ENCODE measurements around the gene EGFLAM.
"Not testable (repeated sequence)": the region's sequence is repeated elsewhere in the genome, so short reads cannot be mapped to it uniquely, and the experiment has no call there.

EGFLAM gene

DNA sequence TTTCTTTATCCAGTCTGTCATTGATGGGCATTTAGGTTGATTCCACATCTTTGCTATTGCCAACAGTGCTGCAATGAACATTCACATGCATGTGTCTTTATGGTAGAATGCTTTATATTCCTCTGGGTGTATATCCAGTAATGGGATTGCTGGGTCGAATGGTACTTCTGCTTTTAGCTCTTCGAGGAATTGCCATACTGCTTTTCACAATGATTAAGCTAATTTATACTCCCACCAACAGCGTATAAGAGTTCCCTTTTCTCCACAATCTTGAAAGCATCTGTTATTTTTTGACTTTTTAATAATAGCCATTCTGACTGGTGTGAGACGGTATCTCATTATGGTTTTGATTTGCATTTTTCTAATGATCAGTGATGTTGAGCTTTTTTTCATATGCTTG, 74.8 kb downstream of the EGFLAM start:
- DNase-seq: not testable (repeated sequence)

- no peak for DNase-seq
These were observed 80.1 kb downstream of the EGFLAM start for GRCh38 chr5:38338455-38338854.

- DNase-seq: no peak
These were observed 81.1 kb downstream of the EGFLAM start for GRCh38 chr5:38339446-38339845.

DNA sequence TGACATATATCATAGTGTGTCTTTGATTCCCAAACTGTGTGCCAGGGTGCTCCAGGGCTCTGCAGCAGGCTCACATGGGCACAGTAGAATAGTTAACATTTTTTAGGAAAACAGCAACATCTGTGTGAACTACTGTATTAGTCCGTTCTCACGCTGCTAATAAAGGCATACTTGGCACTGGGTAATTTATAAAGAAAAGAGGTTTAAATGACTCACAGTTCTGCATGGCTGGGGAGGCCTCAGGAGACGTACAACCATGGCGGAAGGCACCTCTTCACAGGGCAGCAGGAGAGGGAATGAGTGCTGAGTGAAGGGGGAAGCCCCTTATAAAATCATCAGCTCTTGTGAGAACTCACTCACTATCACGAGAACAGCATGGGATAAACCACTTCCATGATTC, 82.7 kb downstream of the EGFLAM start:
- no peak for DNase-seq

DNA sequence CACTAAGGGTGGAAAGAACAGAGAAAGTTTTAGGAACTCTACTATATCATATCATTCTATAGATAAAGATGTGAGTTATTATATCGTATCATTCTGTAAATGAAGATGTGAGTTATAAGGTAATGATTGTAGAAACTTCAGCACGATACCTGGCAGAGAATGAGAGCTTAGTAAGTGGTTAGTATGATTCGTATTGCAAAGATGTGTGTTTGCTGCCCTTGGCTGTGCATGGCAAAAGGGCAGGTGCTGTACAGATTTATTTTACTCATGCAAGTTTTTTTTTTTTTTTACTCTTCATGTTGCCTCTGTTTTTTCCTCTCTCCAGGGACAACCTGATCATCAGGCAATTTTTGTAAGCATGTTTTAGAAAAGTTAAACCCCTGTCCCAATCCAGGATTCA, 83.3 kb downstream of the EGFLAM start:
- peak; percentile 56 for DNase-seq

DNA sequence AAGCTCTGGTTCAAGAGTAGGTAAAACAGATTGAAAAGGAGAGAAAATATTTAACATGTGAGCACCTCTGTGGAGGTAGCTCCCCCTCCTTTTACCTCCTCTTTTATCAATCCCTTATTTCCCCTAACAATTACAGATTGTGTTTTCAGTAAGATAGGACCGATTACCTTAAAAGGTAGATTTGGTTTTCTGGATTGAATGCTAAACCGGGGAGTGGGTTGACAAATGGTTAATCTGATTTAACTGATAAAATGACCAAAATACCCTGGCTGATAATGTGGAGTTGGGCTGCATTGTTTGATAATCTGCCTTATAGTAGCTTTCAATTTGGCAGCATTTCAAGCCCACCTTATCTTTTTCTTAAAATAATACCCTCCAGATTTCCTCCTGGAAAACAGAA, 83.9 kb downstream of the EGFLAM start:
- DNase-seq: no peak

DNA sequence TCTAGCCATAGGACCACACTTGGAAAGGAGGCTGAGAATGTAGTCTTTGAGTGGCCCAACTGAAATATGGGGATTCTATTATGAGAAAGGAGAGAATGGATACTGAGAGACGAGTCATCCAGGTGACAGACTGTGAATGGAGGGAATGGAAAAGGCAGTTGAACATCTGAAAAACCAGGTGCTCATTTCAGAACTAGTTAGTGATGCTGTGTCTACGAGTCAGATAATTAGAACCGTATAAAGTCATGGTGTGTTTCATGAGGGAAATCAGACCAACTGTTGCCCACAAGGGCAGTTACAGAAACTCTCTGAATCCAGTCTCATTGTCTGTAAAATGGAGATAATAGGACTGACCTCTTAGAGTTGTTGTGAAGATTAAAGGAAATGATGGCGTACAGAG, 86.5 kb downstream of the EGFLAM start:
- no peak for DNase-seq

DNA sequence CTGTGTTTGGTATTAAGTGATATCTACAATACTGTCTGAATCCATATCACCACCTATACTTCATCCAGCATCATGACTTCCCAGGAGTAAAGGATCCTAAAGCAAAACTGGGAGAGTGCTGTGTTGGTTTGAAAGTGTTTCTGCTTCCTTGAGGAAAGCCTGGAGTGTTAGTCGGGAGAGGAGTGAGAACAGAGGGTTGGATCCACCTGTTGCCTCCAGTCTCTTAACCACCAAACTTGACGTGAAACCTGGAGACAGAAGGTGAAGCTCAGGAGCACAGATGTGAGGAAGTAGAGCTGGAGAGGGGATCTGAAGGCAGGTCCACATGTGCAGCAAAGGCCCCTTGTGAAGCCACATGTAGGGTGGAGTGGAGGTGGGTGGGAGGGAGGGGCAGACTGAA, 88.2 kb downstream of the EGFLAM start:
- no peak for DNase-seq

- peak; percentile 49 for DNase-seq
These were observed 88.8 kb downstream of the EGFLAM start for GRCh38 chr5:38347040-38347763.

GRCh38 chr5:38347896-38348295, 89.5 kb downstream of the EGFLAM start:
- DNase-seq: no peak

GRCh38 chr5:38360323-38361061, 102.1 kb downstream of the EGFLAM start:
- DNase-seq: no peak

- DNase-seq: no peak
These were observed 104.4 kb downstream of the EGFLAM start for GRCh38 chr5:38362713-38363112.

GRCh38 chr5:38364825-38365224, 106.5 kb downstream of the EGFLAM start:
- DNase-seq: no peak

GRCh38 chr5:38367410-38367809, 109.1 kb downstream of the EGFLAM start:
- DNase-seq: no peak

DNA sequence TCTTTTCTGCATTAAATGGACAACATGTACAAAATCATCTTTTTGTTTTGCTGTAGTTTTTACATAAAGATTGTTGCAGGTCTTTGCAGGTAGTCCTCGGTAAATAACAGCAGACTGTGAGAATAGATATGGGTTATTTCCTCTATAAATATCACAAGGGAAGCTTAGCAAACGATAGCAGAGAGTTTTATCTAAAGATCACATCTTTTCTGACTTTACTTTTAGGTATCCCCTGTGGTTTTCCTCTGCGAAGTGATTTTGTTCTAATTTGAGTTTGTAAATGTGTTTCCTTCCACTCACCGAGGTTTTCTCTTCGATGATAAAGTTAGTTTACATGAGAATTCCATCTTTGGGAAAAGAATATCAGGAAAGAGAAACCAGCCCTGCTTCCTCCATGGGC, 109.6 kb downstream of the EGFLAM start:
- DNase-seq: no peak

- no peak for DNase-seq
These were observed 111.3 kb downstream of the EGFLAM start for GRCh38 chr5:38369692-38370091.

- DNase-seq: no peak
These were observed 112.2 kb downstream of the EGFLAM start for GRCh38 chr5:38370358-38371100.

DNA sequence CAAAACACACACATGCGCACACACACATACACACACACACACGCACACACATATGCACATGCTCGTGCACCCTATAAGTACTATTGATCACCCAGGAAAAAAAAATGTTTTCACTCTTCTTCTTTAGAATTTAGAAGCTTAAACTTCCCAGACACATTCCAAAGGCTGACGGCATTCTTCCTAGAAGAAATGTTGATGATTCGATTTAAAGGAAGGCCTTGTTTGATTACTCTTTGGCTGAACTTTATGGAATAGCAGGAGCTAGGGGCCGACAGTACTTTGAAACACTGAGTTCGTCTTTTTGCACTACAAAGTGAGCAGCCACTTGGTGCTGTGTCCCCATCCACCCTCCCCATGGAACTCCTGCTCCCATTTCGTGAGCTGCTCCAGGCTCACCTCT, 113.2 kb downstream of the EGFLAM start:
- DNase-seq: no peak

DNA sequence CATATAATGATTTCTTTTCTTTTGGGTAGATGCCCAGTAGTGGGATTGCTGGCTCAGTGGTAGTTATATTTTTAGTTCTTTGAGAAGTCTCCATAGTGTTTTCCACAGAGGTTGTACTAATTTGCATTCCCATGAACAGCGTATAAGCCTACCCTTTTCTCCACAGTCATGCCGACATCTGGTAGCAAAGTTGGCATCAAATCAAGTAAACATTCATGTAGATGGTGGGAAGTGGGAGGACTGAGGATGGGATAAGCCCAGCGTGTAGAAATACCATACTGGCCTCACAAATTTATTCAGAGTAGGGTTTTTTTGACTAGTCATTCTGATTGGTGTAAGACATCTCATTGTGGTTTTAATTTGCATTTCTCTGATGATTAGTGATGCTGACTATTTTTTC, 115.4 kb downstream of the EGFLAM start:
- DNase-seq: no peak

- no peak for DNase-seq
These were observed 117.1 kb downstream of the EGFLAM start for GRCh38 chr5:38375423-38375822.

DNA sequence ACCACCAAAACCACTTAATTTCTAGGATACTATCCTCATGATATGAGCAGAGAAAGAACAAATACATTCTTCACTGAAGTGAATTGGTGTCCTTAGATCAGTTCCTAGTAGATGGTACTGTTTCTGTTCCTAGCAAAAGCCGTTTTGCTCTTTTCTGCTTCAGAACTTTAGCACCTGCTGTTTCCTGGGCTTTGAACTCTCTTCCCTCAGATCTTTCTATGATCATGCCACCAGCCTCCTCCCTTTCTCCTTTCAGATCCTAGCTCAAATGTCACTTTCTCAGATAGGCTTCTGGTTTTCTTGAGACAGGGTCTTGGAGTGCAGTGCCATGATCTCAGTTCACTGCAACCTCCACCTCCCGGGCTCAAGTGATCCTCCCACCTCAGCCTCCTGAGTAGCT, 118.0 kb downstream of the EGFLAM start:
- no peak for DNase-seq

DNA sequence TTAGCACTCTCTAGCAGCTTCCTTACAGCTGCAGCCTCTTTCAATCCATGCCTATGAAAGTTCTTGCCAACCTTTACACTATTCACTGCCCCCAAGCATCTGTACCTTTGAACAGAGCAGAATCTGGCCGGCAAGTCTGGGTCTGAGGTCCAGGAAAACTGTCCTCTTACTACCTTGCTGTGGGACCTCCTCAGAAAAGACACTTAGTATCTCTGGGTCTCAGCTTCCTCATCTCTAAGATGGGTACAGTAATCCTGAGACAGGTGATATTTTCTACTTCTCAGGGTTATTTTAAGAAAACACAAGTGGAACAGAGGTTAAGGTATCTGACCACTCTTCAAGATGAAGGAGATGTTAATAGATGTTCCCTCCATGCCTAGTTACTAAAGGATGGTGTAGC, 120.2 kb downstream of the EGFLAM start:
- DNase-seq: no peak

DNA sequence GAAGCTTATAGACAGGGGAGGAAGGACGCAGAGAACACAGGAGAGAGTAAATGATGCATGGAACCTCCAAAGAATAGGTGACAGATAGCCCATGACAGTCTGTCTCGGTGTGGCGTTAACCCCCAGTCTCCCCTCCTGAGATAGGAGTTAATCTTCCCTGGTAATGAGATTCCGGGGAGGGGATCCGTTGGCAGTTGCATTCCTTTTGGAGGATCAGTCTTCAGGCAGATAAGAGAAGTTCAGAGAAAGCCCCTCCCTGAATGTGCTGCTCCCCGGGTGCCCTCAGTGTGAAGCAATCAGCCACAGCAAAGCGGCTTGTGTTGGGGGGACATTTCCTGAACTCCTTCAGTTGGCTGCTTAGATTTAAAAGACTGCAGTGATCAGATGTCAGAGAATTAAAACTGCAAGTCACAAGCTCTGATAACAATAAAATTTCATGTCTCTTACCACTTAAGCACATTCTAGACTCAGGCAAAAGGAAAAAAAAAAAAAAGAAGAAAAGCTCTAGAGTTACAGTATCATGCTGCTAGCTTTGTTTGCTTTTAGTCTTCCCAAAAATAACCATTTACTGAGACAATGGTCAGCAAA, 121.1 kb downstream of the EGFLAM start:
- no peak for DNase-seq

- no peak for DNase-seq
These were observed 122.2 kb downstream of the EGFLAM start for GRCh38 chr5:38380537-38380936.

Measured in kidney glomerular epithelial cell (primary cell).